ENCODE data around the gene LDHA. TPM values are rescaled to one million over a fixed set of nuclear protein-coding genes. Genes with fewer than 3 reads are reported as not detected.

Gene LDHA
- total RNA-seq, 1 donor from 2014 or later = 271 TPM

Other genes starting within 250 kb of the LDHA start
- gene MRGPRX4, start 221.7 kb upstream of the LDHA start, total RNA-seq = 0.51 and 2.9 TPM in 2 replicates
- gene SAA4, start 157.8 kb upstream of the LDHA start, total RNA-seq = not detected in 2 replicates
- gene SAA2, start 145.9 kb upstream of the LDHA start, total RNA-seq = not detected in 2 replicates
- gene SAA1, start 128.3 kb upstream of the LDHA start, total RNA-seq = not detected in 2 replicates
- gene HPS5, start 72.4 kb upstream of the LDHA start, total RNA-seq = 18.0 and 19.0 TPM in 2 replicates
- 42.4 and 60.3 TPM in 2 replicates for gene GTF2H1, start 72.0 kb upstream of the LDHA start, total RNA-seq
- not detected in 2 replicates for gene LDHC, start 17.8 kb downstream of the LDHA start, total RNA-seq
- gene LDHAL6A, start 61.3 kb downstream of the LDHA start, total RNA-seq = not detected in 2 replicates
- gene TSG101, start 132.4 kb downstream of the LDHA start, total RNA-seq = 43.9 and 51.5 TPM in 2 replicates
- gene UEVLD, start 194.2 kb downstream of the LDHA start, total RNA-seq = 18.2 and 20.0 TPM in 2 replicates
- gene MISFA, start 205.2 kb downstream of the LDHA start, total RNA-seq = 0.13 and 1.0 TPM in 2 replicates
- gene SPTY2D1, start 239.8 kb downstream of the LDHA start, total RNA-seq = 8.3 and 9.7 TPM in 2 replicates

Measured in dermis microvascular lymphatic vessel endothelial cell (primary cell).